GM04503 (cell line): ENCODE results near the gene NUTM2B.
A peak's percentile ranks its signal among the peaks of the same experiment; 100 is the strongest.
"Not testable (repeated sequence)": the region's sequence is repeated elsewhere in the genome, so short reads cannot be mapped to it uniquely, and the experiment has no call there.

Source experiments
- DNase-seq: peaks from one replicate; pipeline ENCODE4 v3.0.0-alpha.2; 2012; ENCODE audit warnings: low read depth

NUTM2B gene

GRCh38 chr10:79702927-79703326, at the start of gene NUTM2B:
NUTM2B (plus strand) TSS chr10:79703227; CDS start chr10:79703610, 383 bp downstream.
- not testable (repeated sequence) for DNase-seq

- not testable (repeated sequence) for DNase-seq
Measured at GRCh38 chr10:79663287-79663686, 39.7 kb upstream of the NUTM2B start.

- DNase-seq: not testable (repeated sequence)
Measured at GRCh38 chr10:79664686-79665085, 38.3 kb upstream of the NUTM2B start.

- DNase-seq: peak; percentile 4
Measured at GRCh38 chr10:79669248-79669788, 33.7 kb upstream of the NUTM2B start.

- peak; percentile 13 for DNase-seq
Measured at GRCh38 chr10:79674878-79675277, 28.1 kb upstream of the NUTM2B start.

GRCh38 chr10:79683026-79683883, 19.8 kb upstream of the NUTM2B start:
- not testable (repeated sequence) for DNase-seq

GRCh38 chr10:79683884-79684720, 18.9 kb upstream of the NUTM2B start:
- not testable (repeated sequence) for DNase-seq

- not testable (repeated sequence) for DNase-seq
Measured at GRCh38 chr10:79685044-79685685, 17.9 kb upstream of the NUTM2B start.

- not testable (repeated sequence) for DNase-seq
Measured at GRCh38 chr10:79686595-79686994, 16.4 kb upstream of the NUTM2B start.

- DNase-seq: not testable (repeated sequence)
Measured at GRCh38 chr10:79687406-79688150, 15.4 kb upstream of the NUTM2B start.

- not testable (repeated sequence) for DNase-seq
Measured at GRCh38 chr10:79688798-79689197, 14.2 kb upstream of the NUTM2B start.

- DNase-seq: not testable (repeated sequence)
Measured at GRCh38 chr10:79696596-79696995, 6.4 kb upstream of the NUTM2B start.

- DNase-seq: not testable (repeated sequence)
Measured at GRCh38 chr10:79697141-79697540, 5.9 kb upstream of the NUTM2B start.

GRCh38 chr10:79700381-79700944, 2.6 kb upstream of the NUTM2B start:
- not testable (repeated sequence) for DNase-seq

GRCh38 chr10:79707017-79707416, 4.0 kb downstream of the NUTM2B start:
- not testable (repeated sequence) for DNase-seq

GRCh38 chr10:79714976-79715375, 11.9 kb downstream of the NUTM2B start:
- DNase-seq: not testable (repeated sequence)

- not testable (repeated sequence) for DNase-seq
Measured at GRCh38 chr10:79716917-79717579, 14.0 kb downstream of the NUTM2B start.

GRCh38 chr10:79720000-79720399, 17.0 kb downstream of the NUTM2B start:
- DNase-seq: not testable (repeated sequence)

- not testable (repeated sequence) for DNase-seq
Measured at GRCh38 chr10:79726620-79727019, 23.6 kb downstream of the NUTM2B start.

- not testable (repeated sequence) for DNase-seq
Measured at GRCh38 chr10:79744844-79745243, 41.8 kb downstream of the NUTM2B start.
